Brain microvascular endothelial cell (primary cell): ENCODE measurements around the gene OSBPL10.

ENCODE experiments used
- DNase-seq: peaks from one replicate; pipeline ENCODE4 v3.0.0-alpha.2; 2020
- H3K27ac ChIP-seq: fragments of 250-450 bp; sonication (Bioruptor Pico); 2 replicates; pipeline ENCODE4 v1.5.1; 2020; ENCODE audit warnings: mild to moderate bottlenecking, moderate library complexity
- H3K27me3 ChIP-seq: fragments of 250-450 bp; sonication (Bioruptor Pico); replicated peaks from 2 replicates; pipeline ENCODE4 v1.5.1; 2020; ENCODE audit warnings: mild to moderate bottlenecking
- H3K36me3 ChIP-seq: fragments of 250-450 bp; sonication (Bioruptor Pico); replicated peaks from 2 replicates; pipeline ENCODE4 v1.5.1; 2020; ENCODE audit warnings: mild to moderate bottlenecking
- H3K4me3 ChIP-seq: 2 replicates; pipeline ENCODE4 v1.5.1; 2011; ENCODE audit warnings: low read depth, mild to moderate bottlenecking, control low read depth, low read length, moderate library complexity
- CTCF ChIP-seq: IDR thresholded peaks from 2 replicates; pipeline ENCODE4 v1.5.1; 2011; ENCODE audit warnings: low read depth, mild to moderate bottlenecking, moderate library complexity, low read length, control low read depth, inconsistent platforms; ENCODE audit errors: missing control alignments
- in situ Hi-C: cut with HindIII; loops from 2 replicates; pipeline ENCODE4 v1.10.0; 2017; ENCODE audit warnings: low sequenced_read_pairs, low pct_ligation_motif_present

Gene OSBPL10

GRCh38 chr3:31823184-31823583 is 157.9 kb downstream of the OSBPL10 start:
- no peak for TF ChIP-seq CTCF
- H3K27me3 ChIP-seq = no peaks in the 10 kb centered on the region
- DNase-seq = no peak
- H3K27ac ChIP-seq = no peak overlapping the region
- H3K4me3 ChIP-seq = no peak overlapping the region
- H3K36me3 ChIP-seq = no peaks in the 10 kb centered on the region
- in situ Hi-C loops = no loop called here

- TF ChIP-seq CTCF = no peak
- Histone ChIP-seq H3K27me3 (no peaks in the 10 kb centered on the region), H3K27ac (no peak overlapping the region), H3K4me3 (no peak overlapping the region), H3K36me3 (no peaks in the 10 kb centered on the region)
- DNase-seq = no peak
- in situ Hi-C loops = no loop called here
These were observed 159.9 kb downstream of the OSBPL10 start for GRCh38 chr3:31821118-31821517.

GRCh38 chr3:31819441-31819840 is 161.6 kb downstream of the OSBPL10 start:
- no peak for DNase-seq
- in situ Hi-C loops = no loop called here

GRCh38 chr3:31817411-31817966 is 163.6 kb downstream of the OSBPL10 start:
- H3K27ac ChIP-seq = no peak overlapping the region
- no peak overlapping the region for H3K4me3 ChIP-seq
- no peak for TF ChIP-seq CTCF
- in situ Hi-C loops = no loop called here
- no peaks in the 10 kb centered on the region for H3K36me3 ChIP-seq
- DNase-seq = no peak
- H3K27me3 ChIP-seq = no peaks in the 10 kb centered on the region

More at GRCh38 chr3:31819441-31819840, 161.6 kb downstream of the OSBPL10 start:
- Histone ChIP-seq H3K36me3 (no peaks in the 10 kb centered on the region), H3K27me3 (no peaks in the 10 kb centered on the region), H3K4me3 (no peak overlapping the region), H3K27ac (no peak overlapping the region)
- no peak for TF ChIP-seq CTCF

GRCh38 chr3:31815631-31816440 is 165.2 kb downstream of the OSBPL10 start:
- no peak overlapping the region for H3K4me3 ChIP-seq
- DNase-seq = no peak
- no peaks in the 10 kb centered on the region for H3K36me3 ChIP-seq
- no peaks in the 10 kb centered on the region for H3K27me3 ChIP-seq
- no peak for TF ChIP-seq CTCF
- H3K27ac ChIP-seq = no peak overlapping the region
- in situ Hi-C loops = no loop called here
